ENCODE data around the gene HACD3.
"Not testable (repeated sequence)": the region's sequence is repeated elsewhere in the genome, so short reads cannot be mapped to it uniquely, and the experiment has no call there.

HACD3 gene

DNA sequence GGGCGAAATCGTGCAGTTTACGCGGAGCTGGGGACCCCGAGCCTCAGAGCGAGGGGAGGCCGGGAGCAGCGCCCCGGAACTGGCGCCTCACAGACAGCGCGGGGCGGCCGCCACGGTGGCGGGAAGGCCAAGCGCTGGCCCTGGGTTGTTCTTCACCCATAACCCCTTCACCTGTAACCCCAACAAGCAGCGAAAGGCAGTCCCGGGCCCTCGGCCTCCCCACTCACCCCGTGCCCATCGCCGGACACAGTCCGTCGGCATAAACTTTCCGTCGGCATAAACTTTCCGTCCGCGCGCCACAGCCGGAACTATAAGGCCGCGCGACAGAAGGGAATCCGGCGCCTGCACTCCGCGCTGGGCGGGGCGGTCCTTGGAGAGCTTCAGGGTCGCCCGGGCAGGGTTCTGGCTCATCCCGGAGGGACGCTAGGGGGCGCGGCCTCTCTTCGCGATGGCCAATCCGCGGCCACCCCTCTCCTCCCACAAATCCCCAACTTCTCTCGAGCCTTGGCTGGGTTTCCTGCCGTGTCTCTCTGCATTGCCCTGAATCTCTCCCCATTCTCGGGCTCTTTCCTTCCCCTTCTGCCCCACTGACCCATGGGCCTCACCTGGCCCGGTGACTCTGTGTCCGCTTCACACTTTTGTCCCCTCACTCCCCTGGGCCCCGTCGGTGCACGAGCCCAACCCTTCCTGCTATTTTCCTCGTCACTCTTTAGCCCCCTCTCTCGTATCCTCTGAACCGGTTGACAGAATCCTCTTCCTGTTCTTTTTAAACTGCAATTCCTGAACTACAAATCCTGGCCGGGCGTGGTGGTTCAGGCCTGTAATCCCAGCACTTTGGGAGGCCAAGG is 80.8 kb downstream of the HACD3 start, which contains the start of gene INTS14:
Gene INTS14, minus strand, starts transcription at position 261 of the 848 bp plus-strand sequence. CDS start 3,751 bp downstream, outside the sequence.
- FAIRE-seq: no peak

DNA sequence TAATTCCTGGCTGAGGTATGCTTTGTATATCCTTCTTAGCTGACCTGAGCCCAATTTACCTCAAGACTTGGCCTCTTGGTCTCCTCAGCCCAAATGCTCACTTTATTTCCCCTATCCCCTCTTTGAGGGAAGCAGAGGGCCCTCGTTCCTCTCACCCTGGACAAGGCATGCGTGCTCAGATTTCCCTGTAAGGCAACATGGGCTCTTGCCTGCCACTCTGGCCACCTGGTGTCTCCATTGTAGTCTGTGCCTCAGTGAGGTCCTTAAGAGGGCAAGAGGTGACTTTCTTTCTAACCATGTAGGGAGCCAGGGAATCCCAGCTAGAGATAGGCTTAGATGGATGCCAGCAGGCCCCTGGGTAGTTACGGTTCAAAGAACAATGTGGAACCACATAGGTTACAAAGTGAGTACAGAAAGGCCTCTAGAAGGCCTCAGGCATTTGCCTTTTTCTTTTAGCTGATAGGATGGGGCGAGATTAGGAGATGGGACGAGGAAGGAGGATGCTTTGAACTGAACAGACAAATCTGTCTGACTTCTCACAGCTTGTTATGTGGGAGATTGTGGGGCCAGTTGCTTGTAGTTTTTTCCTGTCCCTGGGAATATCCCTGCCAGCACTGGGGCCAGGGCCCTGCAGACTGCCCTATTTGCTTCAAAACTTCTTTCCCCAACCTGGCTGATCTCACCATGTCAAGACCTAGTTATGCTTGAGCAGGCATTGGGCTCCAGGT is 81.8 kb downstream of the HACD3 start:
- no peak for FAIRE-seq

DNA sequence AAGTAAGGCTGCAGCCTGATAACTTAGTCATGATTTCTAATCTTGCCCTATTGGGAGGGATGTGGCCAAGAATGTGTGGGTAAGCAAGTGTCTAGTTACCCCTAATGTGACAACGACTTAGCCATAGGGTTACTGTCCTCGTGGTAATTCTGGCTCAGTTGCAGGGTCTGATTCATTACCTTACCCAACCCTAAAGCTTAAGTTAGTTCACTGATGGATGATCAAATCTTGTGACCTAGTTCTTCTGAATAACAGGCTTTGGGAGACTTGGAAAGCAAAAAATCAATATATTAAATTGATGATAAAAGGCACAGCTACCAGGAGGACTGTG is 82.3 kb downstream of the HACD3 start:
- FAIRE-seq: no peak

DNA sequence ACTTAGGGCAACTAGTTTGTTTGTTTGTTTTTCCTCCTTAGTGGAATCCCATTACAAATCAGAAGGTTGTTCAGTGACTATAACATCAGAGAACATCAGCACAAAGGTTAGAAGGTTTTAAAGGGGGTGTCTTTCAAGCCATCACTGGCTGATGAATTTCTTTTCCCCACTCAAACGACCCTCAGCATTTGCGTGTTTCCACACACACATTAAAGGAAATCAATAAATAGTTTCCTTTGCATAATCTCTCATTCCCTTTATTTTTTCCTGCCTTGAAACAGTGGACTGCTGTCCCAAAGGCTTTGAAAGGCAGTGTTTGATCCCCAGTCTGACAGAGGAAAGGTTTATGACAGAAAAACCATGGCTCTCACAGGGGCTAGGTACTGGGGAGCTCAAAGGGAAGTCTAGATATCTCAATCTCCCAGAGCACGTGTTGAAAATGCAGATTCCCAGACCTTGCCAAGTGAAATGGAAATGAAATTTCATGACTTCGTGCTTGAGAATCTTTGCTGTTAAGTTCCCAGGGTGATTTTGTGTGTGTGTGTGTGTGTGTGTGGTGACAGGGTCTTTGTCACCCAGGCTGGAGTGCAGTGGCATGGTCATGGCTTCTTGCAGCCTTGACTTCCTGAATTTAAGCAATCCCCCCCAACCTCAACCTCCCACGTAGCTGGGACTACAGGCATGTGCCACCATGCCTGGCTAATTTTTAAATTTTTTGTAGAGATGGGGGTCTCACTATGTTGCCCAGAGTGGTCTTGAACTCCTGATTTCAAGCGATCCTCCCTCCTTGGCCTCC is 82.9 kb downstream of the HACD3 start:
- no peak for FAIRE-seq

DNA sequence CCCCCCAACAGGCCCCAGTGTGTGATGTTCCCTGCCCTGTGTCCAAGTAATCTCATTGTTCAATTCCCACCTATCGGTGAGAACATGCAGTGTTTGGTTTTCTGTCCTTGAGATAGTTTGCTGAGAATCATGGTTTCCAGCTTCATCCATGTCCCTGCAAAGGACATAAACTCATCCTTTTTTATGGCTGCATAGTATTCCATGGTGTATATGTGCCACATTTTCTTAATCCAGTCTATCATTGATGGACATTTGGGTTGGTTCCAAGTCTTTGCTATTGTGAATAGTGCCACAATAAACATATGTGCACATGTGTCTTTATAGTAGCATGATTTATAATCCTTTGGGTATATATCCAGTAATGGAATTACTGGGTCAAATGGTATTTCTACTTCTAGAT is 85.6 kb downstream of the HACD3 start:
- not testable (repeated sequence) for FAIRE-seq

DNA sequence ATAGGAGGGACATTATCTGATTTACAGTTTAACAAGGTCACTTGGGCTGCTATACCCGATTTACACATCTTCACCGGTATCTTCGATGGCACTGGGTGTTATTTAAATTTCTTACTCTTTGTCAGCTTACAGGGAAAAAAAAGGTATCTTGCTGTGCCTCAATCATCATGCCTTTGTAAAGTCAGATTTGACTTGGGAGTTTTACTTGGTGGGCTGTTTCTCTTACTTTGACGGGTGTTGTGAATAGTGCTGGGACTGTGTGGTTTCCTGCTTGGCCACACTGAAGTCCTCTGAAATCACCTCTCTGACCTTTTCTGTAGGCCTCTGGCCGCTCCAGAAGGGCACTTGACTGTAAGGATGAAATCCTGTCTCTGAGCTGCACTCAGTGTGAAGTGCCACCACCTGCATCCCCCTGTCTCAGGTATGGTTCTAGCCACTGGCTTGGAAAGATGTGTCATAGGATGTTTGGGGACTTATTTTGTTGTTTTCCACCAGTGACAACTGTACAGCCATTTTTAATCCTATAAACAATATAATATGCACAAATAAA is 88.4 kb downstream of the HACD3 start:
- FAIRE-seq: no peak

DNA sequence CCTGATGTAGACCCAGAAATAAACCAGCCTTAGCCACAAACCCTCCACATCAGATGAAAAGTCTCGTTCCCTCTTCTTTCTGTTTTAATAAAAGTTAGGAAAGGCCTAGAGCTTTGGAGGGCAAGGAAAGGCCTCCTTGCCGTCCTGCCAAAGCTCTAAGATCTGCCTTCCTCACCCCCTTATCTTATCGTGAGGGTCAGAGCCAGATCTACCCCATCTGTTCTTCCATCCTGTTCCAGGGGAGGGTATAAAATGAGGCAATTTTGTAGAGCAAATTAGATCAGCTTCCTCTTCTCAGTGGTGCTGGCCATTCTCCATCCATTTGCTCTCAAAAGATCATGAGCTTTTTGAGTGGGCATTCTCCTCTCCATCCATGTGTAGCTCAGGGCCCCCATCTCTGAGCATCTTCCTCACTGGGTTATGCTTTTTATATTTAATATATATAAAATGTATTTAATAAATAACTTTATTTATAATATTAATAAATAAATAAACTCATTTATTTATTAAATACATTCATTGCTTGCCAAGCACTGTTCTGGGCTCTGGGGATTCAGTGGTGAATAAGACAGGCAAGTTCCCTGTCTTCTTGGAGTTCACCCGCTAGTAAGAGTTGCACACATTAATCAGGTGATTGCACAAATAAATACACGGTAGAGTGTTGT is 89.5 kb downstream of the HACD3 start:
- FAIRE-seq: no peak

DNA sequence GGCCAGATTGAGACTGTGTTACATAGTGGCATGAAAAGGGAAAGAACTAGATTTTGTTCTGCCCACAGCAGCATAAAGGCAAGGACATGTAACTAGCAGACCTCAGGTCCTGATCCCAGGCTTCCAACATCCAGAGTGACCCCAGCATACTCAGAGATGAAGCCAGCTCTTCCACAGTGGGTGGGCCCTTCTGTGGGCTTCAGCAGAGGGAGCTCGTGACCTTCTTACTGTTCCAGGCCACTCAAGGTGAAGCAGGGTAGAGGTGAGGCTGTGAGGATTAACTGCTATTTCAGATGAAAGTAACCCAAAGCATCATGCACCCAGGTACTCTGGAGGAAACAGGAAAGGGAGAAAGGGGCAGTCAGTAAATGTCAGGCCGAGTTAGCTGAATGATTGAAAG is 90.6 kb downstream of the HACD3 start:
- no peak for FAIRE-seq

DNA sequence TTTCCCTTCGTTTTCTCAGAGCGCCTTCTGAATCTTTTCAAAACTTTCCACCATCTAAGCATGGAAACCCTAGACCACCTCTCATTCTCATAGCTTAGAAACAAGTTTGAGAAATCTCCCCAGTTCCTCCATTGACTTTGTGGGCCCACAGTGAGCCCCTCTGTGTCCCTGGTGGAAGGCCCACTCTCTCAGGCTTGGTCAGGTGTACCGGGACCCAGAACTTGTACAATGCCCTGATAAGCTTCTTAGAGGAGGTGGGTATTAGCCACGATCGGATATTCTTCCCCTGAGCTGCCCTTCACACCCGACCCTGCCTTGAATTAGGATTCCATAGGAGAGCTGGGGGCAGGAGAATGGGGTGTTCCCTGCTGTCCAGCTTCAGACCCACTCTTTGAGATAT is 91.4 kb downstream of the HACD3 start, which contains the start of gene SLC24A1:
Gene SLC24A1, plus strand, starts transcription at position 301 of the 400 bp plus-strand sequence. CDS start 2,143 bp downstream, outside the sequence.
- no peak for FAIRE-seq

DNA sequence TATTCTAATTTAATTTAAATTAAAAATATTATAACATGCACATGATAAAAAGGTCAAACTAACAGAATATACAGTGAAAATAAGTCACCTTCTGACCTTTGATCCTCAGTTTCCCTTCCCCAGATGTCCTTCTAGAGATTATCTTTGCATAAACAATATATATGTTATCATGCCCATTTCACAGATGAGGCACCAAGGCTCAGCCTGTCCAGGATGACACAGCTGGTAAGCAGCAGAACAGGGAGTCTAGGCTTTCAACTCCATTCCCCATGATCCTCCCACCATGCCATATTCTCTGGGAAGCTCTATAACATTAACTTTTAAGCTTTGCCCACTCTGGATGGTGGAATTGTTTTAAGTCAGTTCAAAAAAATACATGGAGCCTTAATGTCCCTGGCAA is 92.8 kb downstream of the HACD3 start:
- FAIRE-seq: no peak

DNA sequence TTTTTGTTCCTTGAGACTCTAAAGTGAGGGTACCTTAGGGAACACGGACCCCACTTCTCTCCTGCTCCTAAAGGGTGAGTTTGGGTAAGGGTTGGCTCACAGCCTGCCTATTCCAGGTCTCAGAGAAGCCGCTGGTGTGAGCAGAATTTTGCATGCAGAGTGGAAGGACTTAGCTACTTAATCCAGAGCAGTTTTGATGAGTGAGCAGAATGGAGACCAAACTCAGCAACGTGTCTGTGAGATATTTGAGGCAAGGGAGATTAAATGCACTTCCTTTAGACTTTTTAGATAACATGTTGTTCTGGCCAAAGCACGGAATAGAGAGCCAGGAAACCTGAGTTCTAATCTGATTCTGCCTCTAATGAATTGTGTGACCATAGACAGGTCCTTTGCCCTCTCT is 96.6 kb downstream of the HACD3 start:
- FAIRE-seq: no peak

Data from colon (tissue), 2 donors.